ENCODE measurements around the gene TRAPPC2.

TRAPPC2 gene

GRCh38 chrX:13734278-13735172, at the start of gene TRAPPC2, which contains the start of gene OFD1:
TSS of gene TRAPPC2 (minus strand) at chrX:13734620. CDS start at chrX:13719963, 14,657 bp downstream.
TSS of gene OFD1 (plus strand) at chrX:13734748. CDS start at chrX:13735072, 324 bp downstream.
- DNase-seq, result peak; percentile 45

DNA sequence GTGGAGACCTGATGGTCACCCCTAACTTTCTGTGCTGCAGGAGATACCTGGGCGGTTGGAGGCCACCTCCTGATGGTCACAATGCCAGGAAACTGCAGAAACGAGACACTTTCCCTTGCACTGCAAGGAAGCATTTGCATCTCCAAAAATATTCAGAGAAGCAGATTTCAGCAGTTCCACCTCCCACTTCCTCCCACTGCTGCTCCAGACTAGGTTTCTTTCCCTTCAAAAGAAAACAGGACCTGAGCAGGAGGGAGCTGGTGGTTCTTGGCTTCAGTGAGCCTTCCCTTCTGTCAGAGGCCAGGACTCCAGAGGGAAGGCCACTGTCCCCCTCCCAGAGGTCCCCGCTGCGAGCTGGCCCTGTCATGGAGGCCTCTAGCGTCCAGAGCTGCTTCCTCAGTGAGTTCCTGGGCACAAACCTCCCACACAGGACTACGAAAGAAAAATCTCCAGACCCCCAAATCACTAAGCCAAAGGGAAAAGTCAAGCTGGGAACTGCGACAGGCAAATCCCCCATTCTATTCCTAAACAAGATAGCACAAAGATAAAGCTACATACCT, 46.5 kb upstream of the TRAPPC2 start:
- no peak for DNase-seq

- DNase-seq, result no peak
These were observed 44.5 kb upstream of the TRAPPC2 start for GRCh38 chrX:13778916-13779315.

- no peak for DNase-seq
These were observed 42.0 kb upstream of the TRAPPC2 start for GRCh38 chrX:13776387-13776786.

DNA sequence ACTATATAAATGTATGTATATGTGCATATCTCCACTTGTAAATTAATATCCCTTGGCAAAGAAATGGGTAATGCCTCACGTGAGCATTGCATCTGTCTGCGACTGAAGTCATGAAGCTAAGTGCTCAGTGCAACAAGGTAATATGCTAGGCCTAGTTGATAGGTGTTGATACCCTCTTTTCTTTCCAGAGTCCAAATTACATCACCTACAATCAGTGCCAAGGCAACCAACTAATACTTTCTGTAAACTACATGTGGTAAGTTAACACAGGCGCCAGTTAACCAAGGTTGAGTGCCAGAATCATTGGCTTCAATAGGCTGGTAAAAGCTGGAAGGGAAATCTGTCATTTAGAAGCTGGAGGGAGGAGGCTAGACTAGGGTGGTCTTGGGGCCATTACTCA, 41.4 kb upstream of the TRAPPC2 start:
- no peak for DNase-seq

- DNase-seq, result no peak
These were observed 40.3 kb upstream of the TRAPPC2 start for GRCh38 chrX:13774696-13775095.

DNA sequence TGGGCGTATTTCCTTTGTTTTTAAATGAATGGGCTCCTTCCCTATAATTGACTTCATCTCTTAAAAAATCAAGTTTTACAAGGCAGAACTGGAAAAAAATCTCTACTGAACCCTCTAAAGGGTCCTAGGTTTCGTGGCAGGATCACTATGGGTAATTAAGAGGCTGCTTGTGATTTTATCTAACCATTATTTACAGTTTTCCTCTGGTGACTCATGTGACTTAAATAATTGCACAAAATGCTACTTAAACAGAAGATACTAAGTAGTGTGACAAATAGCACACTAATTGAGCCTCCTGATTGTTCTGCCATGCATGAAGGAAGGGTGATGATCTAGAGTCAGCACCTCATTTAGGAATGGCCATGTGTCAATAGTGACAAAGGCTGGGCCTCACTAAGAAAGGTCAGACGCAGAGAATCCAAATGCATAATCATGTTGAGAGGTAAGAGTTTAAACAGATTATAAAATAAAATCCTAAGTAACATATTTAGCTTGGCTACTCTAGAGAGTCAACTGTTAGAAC, 35.7 kb upstream of the TRAPPC2 start:
- no peak for DNase-seq

DNA sequence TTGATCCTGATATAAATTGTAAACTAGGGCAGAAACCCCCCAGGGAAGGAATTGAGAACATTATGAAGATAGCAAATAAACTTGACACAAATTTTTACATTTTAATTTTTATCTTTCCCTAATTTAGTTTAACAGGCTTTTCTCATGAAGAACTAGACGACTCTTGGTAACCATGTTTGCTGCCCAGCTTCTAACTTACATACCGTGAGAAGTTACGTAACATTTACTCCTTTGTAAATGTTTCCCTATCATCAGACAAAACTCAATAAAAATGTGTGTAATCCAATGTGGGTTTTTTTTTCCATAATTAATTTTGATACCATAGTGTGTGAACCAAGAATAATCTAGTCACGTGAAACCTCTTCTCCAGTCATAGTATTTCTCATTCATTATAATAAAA, 34.5 kb upstream of the TRAPPC2 start:
- DNase-seq, result no peak

GRCh38 chrX:13764765-13765164, 30.3 kb upstream of the TRAPPC2 start:
- no peak for DNase-seq

- no peak for DNase-seq
These were observed 29.9 kb upstream of the TRAPPC2 start for GRCh38 chrX:13764281-13764680.

DNA sequence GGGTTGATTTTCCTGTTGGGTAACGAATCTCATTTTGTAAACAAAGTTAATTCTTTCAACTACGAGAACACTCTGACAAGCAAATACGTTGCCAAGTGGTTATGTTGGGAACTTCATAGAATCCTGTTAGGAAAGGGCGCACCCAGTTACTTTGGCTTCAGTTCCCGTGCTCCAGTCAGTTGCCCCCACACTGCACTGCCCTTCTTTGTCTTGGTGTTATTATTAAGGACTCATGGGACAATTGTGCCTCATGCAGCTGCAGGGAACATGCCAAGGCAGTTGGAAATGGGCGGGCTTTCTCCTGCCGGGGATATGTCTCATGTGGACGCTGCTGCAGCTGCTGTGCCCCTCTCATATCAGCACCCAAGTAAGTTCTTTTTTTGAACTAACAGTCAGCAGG, 29.1 kb upstream of the TRAPPC2 start:
- DNase-seq, result no peak

DNA sequence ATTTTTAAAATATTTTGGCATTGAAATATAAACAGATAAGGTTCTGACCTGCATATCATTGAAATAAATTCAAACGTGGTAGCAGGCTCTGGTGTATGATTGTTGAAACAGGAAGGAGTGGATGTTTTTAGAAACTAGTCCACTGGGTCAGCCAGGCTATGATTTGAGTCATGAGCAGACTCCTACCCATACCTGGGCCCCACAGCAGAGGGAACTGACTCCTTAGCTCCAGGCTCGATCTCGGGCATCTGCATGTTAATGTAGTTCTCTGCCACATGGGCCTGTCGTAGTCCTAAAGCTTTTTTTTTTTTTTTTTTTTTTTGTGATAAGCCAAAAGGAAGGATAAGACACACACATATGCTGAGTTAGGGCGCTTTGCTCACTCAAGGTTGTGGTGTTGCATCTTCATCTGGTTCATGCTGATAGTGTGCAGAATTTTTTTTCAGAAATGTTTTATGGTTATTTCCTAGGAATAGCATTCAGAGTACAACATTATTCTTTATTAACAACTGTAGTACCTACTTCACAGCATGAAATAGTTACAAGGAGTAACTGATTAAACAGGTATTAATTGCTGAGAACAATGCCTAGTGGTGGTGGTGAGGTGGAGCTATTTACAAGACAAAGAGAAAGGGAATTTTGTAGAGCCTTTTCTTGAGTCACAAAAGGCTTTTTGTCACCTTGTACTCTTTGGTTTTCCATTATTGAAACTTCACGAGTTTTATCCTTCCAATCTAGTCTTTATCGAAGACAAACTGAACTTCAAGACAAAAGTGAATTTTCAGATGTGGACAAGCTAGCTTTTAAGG, 27.4 kb upstream of the TRAPPC2 start:
- DNase-seq, result no peak

- no peak for DNase-seq
These were observed 26.0 kb upstream of the TRAPPC2 start for GRCh38 chrX:13760426-13760825.

GRCh38 chrX:13759152-13759718, 24.8 kb upstream of the TRAPPC2 start:
- DNase-seq, result no peak

GRCh38 chrX:13756381-13756780, 22.0 kb upstream of the TRAPPC2 start:
- no peak for DNase-seq

DNA sequence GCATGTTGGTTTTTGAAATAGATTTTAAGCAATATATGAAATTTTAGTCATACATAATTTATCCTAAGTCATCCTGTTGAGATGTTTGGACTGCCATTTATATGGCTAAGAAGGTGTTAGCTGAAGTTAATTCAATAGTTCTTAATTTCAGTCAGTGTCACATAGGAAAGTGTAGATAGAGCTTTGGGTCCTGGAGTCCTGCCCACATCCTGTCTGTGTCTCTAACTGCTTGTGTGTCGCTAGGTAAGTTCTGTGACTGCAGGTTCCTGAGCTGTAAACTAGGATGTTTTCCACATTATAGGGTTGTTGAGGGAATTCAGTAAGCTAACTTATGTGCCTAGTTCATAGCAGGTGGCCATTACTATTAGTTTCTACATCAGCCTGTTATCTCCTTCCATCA, 20.8 kb upstream of the TRAPPC2 start:
- no peak for DNase-seq

- no peak for DNase-seq
These were observed 20.3 kb upstream of the TRAPPC2 start for GRCh38 chrX:13754765-13755164.

DNA sequence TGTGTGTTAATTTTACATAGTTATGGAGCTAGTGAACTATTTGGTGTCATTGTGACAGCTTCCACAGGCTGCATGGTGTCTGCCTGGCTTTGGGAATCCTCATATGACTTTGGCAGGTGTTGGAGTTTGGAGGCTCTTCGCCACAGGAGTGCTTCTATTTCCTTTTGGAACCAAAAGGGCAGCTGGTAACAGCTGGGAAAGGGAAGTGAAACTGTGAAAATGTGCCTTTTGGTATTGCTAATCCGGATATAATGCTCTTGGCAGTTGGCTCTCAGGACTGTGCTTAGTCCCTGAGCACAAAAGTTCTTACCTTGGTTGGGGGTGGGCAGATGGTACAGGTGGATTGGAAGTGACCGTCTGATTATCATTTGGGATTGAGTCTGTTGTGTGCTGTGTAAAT, 18.2 kb upstream of the TRAPPC2 start:
- no peak for DNase-seq

- no peak for DNase-seq
These were observed 17.7 kb upstream of the TRAPPC2 start for GRCh38 chrX:13752141-13752540.

GRCh38 chrX:13750812-13751211, 16.4 kb upstream of the TRAPPC2 start:
- no peak for DNase-seq

DNA sequence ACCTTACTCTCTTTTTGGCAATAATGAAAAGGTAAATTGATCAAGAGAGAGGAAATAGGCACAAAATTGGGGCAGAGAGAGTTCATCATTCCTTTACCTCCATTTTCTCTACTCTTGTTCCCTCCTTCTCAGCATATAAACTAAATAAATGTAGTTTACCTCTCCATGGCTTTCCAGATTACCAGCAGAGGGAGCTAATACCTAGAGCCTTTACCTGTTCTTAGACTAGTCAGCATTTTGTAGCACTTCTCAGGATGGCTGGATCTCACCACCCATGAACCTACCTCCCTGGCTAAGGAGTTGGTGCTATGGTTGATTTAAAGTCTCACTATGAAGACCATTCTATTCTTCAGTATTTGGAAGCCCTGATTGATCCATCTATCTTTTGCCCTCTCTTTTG, 15.8 kb upstream of the TRAPPC2 start:
- peak; percentile 2 for DNase-seq

GRCh38 chrX:13748486-13748885, 14.1 kb upstream of the TRAPPC2 start:
- no peak for DNase-seq

- DNase-seq, result no peak
These were observed 13.4 kb upstream of the TRAPPC2 start for GRCh38 chrX:13747836-13748235.
